Measurements from ENCODE around the gene CDKN1C. TPM values are rescaled to one million over a fixed set of nuclear protein-coding genes. Genes with fewer than 3 reads are reported as not detected.

The CDKN1C gene
- total and polyA plus RNA-seq, 2 of the 8 experiments (the other 6 are each of a cell fraction or from before 2014, with no cell fraction given), result 12.8 to 14.1 TPM

- no peak for TF ChIP-seq CHD7 (IDR thresholded peaks at IDR 0.05; ENCODE audit: insufficient replicate concordance, low read length)
- TF ChIP-seq TEAD4 (IDR thresholded peaks at IDR 0.05; ENCODE audit: low read depth, low read length), result no peak
- TF ChIP-seq USF2 (IDR thresholded peaks at IDR 0.05; ENCODE audit: low read length), result no peak
- TF ChIP-seq SP1 (IDR thresholded peaks at IDR 0.05; ENCODE audit: low read depth, low read length), result no peak
- no peak for TF ChIP-seq CBX8 (IDR thresholded peaks at IDR 0.05; ENCODE audit: borderline replicate concordance, low read depth, low read length)
- TF ChIP-seq GABPA (IDR thresholded peaks at IDR 0.05; ENCODE audit: borderline replicate concordance, insufficient read depth, low read length), result no peak
- TF ChIP-seq TCF12 (IDR thresholded peaks at IDR 0.05; ENCODE audit: low read depth, low read length), result no peak
- no peak for TF ChIP-seq SRF (IDR thresholded peaks at IDR 0.05; ENCODE audit: low read depth, low read length)
- TF ChIP-seq ATF3 (IDR thresholded peaks at IDR 0.05; ENCODE audit: insufficient read depth, low read depth, low read length), result no peak
These were observed 47.9 kb upstream of the CDKN1C start (continued) for GRCh38 chr11:2933375-2934020.

All from H1 (cell line).